Ishikawa (cell line): Measurements from ENCODE around the gene TFG.

Source experiments
- CEBPB ChIP-seq: IDR thresholded peaks from 2 replicates; pipeline ENCODE4 v1.6.1; 2012
- CREB1 ChIP-seq: IDR thresholded peaks from 2 replicates; pipeline ENCODE4 v1.6.1; 2012; ENCODE audit warnings: low read depth
- EP300 ChIP-seq: IDR thresholded peaks from 2 replicates; pipeline ENCODE4 v1.6.1; 2012; ENCODE audit warnings: borderline replicate concordance
- MAX ChIP-seq: IDR thresholded peaks from 2 replicates; pipeline ENCODE4 v1.6.1; 2012
- NFIC ChIP-seq: IDR thresholded peaks from 2 replicates; pipeline ENCODE4 v1.6.1; 2012
- RAD21 ChIP-seq: IDR thresholded peaks from 2 replicates; pipeline ENCODE4 v1.6.1; 2012; ENCODE audit warnings: low read depth
- REST ChIP-seq: IDR thresholded peaks from 2 replicates; pipeline ENCODE4 v1.6.1; 2012; ENCODE audit warnings: low read depth, mild to moderate bottlenecking
- TAF1 ChIP-seq: IDR thresholded peaks from 2 replicates; pipeline ENCODE4 v1.6.1; 2012; ENCODE audit warnings: low read depth, mild to moderate bottlenecking
- TCF12 ChIP-seq: IDR thresholded peaks from 2 replicates; pipeline ENCODE4 v1.6.1; 2012; ENCODE audit warnings: low read depth
- TEAD4 ChIP-seq: IDR thresholded peaks from 2 replicates; pipeline ENCODE4 v1.6.1; 2012
- USF1 ChIP-seq: IDR thresholded peaks from 2 replicates; pipeline ENCODE4 v1.6.1; 2012
- YY1 ChIP-seq: IDR thresholded peaks from 2 replicates; pipeline ENCODE4 v1.6.1; 2012; ENCODE audit warnings: low read depth

GRCh38 chr3:100695696-100696095 is 13.6 kb upstream of the TFG start:
- TF ChIP-seq EP300 (no peak), TAF1 (no peak), CEBPB (no peak), REST (no peak), MAX (no peak), TEAD4 (no peak), YY1 (no peak), NFIC (no peak), CREB1 (no peak), RAD21 (no peak), USF1 (no peak), TCF12 (no peak)
